ENCODE measurements around the gene ANKFY1.

Gene ANKFY1

GRCh38 chr17:4221899-4222659 lies 41.7 kb downstream of the ANKFY1 start (continued):
- TF ChIP-seq RARB (CRISPR knock-in tag; IDR thresholded peaks at IDR 0.05) (no peak), TSHZ2 (CRISPR knock-in tag; IDR thresholded peaks at IDR 0.05) (no peak), GLIS3 (CRISPR knock-in tag; IDR thresholded peaks at IDR 0.05) (no peak), SNAI2 (CRISPR knock-in tag; IDR thresholded peaks at IDR 0.05) (no peak), ZC3H10 (CRISPR knock-in tag; IDR thresholded peaks at IDR 0.05) (no peak), ZNF70 (CRISPR knock-in tag; IDR thresholded peaks at IDR 0.05) (no peak), TOX (CRISPR knock-in tag; IDR thresholded peaks at IDR 0.05; ENCODE audit: borderline replicate concordance) (no peak), ZNF8 (CRISPR knock-in tag; IDR thresholded peaks at IDR 0.05) (no peak)

- ATAC-seq, result no peak
- TF ChIP-seq POU6F1 (CRISPR knock-in tag; IDR thresholded peaks at IDR 0.05; ENCODE audit: borderline replicate concordance, low read depth) (no peak), ZNF8 (CRISPR knock-in tag; IDR thresholded peaks at IDR 0.05) (no peak), ZC3H10 (CRISPR knock-in tag; IDR thresholded peaks at IDR 0.05) (no peak), ESRRG (CRISPR knock-in tag; IDR thresholded peaks at IDR 0.05) (no peak), ISL1 (CRISPR knock-in tag; IDR thresholded peaks at IDR 0.05) (no peak), ARNTL (CRISPR knock-in tag; IDR thresholded peaks at IDR 0.05; ENCODE audit: borderline replicate concordance, low read depth) (no peak), ZFP30 (CRISPR knock-in tag; IDR thresholded peaks at IDR 0.05) (no peak), CREB5 (CRISPR knock-in tag; IDR thresholded peaks at IDR 0.05; ENCODE audit: low read depth) (no peak), ZFP3 (CRISPR knock-in tag; IDR thresholded peaks at IDR 0.05) (no peak), ZNF70 (CRISPR knock-in tag; IDR thresholded peaks at IDR 0.05) (no peak), PATZ1 (CRISPR knock-in tag; IDR thresholded peaks at IDR 0.05; ENCODE audit: borderline replicate concordance) (no peak), TOX (CRISPR knock-in tag; IDR thresholded peaks at IDR 0.05; ENCODE audit: borderline replicate concordance) (no peak), RARB (CRISPR knock-in tag; IDR thresholded peaks at IDR 0.05) (no peak), CSRNP3 (CRISPR knock-in tag; IDR thresholded peaks at IDR 0.05) (no peak), BACH2 (CRISPR knock-in tag; IDR thresholded peaks at IDR 0.05; ENCODE audit: borderline replicate concordance) (no peak)
Measured at GRCh38 chr17:4221163-4221562, 42.6 kb downstream of the ANKFY1 start.

- TF ChIP-seq ZC3H10 (CRISPR knock-in tag; IDR thresholded peaks at IDR 0.05) (no peak), ZFP3 (CRISPR knock-in tag; IDR thresholded peaks at IDR 0.05) (no peak), CSRNP3 (CRISPR knock-in tag; IDR thresholded peaks at IDR 0.05) (no peak), PPARA (CRISPR knock-in tag; IDR thresholded peaks at IDR 0.05; ENCODE audit: borderline replicate concordance) (no peak), CSDC2 (CRISPR knock-in tag; IDR thresholded peaks at IDR 0.05) (no peak), ZFP30 (CRISPR knock-in tag; IDR thresholded peaks at IDR 0.05) (no peak), TOX (CRISPR knock-in tag; IDR thresholded peaks at IDR 0.05; ENCODE audit: borderline replicate concordance) (no peak), BACH2 (CRISPR knock-in tag; IDR thresholded peaks at IDR 0.05; ENCODE audit: borderline replicate concordance) (no peak), POU6F1 (CRISPR knock-in tag; IDR thresholded peaks at IDR 0.05; ENCODE audit: borderline replicate concordance, low read depth) (no peak)
- ATAC-seq, result peak; percentile 45; the same call in 2 of the 3 replicates
Measured at GRCh38 chr17:4220655-4221054, 43.1 kb downstream of the ANKFY1 start.

Data from SK-N-SH treated with all-trans-retinoic acid at 6 μM for 48 hours (cell line).